ENCODE measurements around the gene ANK2.

ANK2 gene

GRCh38 chr4:113336556-113336955, 287.1 kb downstream of the ANK2 start:
- DNase-seq (ENCODE audit: low read depth in 2 of 2) = no peak

GRCh38 chr4:113339430-113339813, 290.0 kb downstream of the ANK2 start:
- DNase-seq (ENCODE audit: low read depth in 2 of 2) = no peak

- DNase-seq (ENCODE audit: low read depth in 2 of 2) = no peak
Observed at GRCh38 chr4:113344100-113344499, 294.6 kb downstream of the ANK2 start.

- DNase-seq (ENCODE audit: low read depth in 2 of 2) = no peak
Observed at GRCh38 chr4:113347245-113347644, 297.8 kb downstream of the ANK2 start.

GRCh38 chr4:113349430-113349829, 300.0 kb downstream of the ANK2 start:
- DNase-seq (ENCODE audit: low read depth in 2 of 2) = no peak

- DNase-seq (ENCODE audit: low read depth in 2 of 2) = no peak
Observed at GRCh38 chr4:113350576-113350975, 301.1 kb downstream of the ANK2 start.

- DNase-seq (ENCODE audit: low read depth in 2 of 2) = peak; percentile 21 to 31
Observed at GRCh38 chr4:113355550-113356371, 306.3 kb downstream of the ANK2 start.

- no peak for DNase-seq (ENCODE audit: low read depth in 2 of 2)
Observed at GRCh38 chr4:113356453-113356852, 307.0 kb downstream of the ANK2 start.

GRCh38 chr4:113358784-113359183, 309.3 kb downstream of the ANK2 start:
- no peak for DNase-seq (ENCODE audit: low read depth in 2 of 2)

- no peak for DNase-seq (ENCODE audit: low read depth in 2 of 2)
Observed at GRCh38 chr4:113365377-113365776, 315.9 kb downstream of the ANK2 start.

- DNase-seq (ENCODE audit: low read depth in 2 of 2) = no peak
Observed at GRCh38 chr4:113368056-113368455, 318.6 kb downstream of the ANK2 start.

GRCh38 chr4:113371111-113371510, 321.7 kb downstream of the ANK2 start:
- no peak for DNase-seq (ENCODE audit: low read depth in 2 of 2)

GRCh38 chr4:113375964-113376666, 326.7 kb downstream of the ANK2 start:
- DNase-seq (ENCODE audit: low read depth in 2 of 2) = no peak

GRCh38 chr4:113378836-113379235, 329.4 kb downstream of the ANK2 start:
- no peak for DNase-seq (ENCODE audit: low read depth in 2 of 2)

GRCh38 chr4:113382704-113383103, 333.3 kb downstream of the ANK2 start:
- DNase-seq (ENCODE audit: low read depth in 2 of 2) = no peak

GRCh38 chr4:113383111-113383785, 333.8 kb downstream of the ANK2 start:
- DNase-seq (ENCODE audit: low read depth in 2 of 2) = no peak

- no peak for DNase-seq (ENCODE audit: low read depth in 2 of 2)
Observed at GRCh38 chr4:113384600-113384999, 335.1 kb downstream of the ANK2 start.

- DNase-seq (ENCODE audit: low read depth in 2 of 2) = no peak
Observed at GRCh38 chr4:113385281-113385899, 335.9 kb downstream of the ANK2 start.

GRCh38 chr4:113389160-113389559, 339.7 kb downstream of the ANK2 start:
- no peak for DNase-seq (ENCODE audit: low read depth in 2 of 2)

GRCh38 chr4:113390850-113391249, 341.4 kb downstream of the ANK2 start:
- no peak for DNase-seq (ENCODE audit: low read depth in 2 of 2)

GRCh38 chr4:113394108-113394729, 344.8 kb downstream of the ANK2 start:
- no peak for DNase-seq (ENCODE audit: low read depth in 2 of 2)

Measured in stimulated activated CD8-positive, alpha-beta memory T cell treated with anti-CD3 and anti-CD28 coated beads, Interleukin-7, amount 100 ng/mL, for 1 hour (primary cell).